HG02571 (cell line): ENCODE data around the gene DNAJB6.

Experiments used
- ATAC-seq: cut with Tn5 transposase; IDR thresholded peaks from one replicate; pipeline ENCODE4 v1.9.1; 2021; ENCODE audit warnings: mild to moderate bottlenecking, moderate library complexity; ENCODE audit not compliant: unreplicated experiment

The DNAJB6 gene

DNA sequence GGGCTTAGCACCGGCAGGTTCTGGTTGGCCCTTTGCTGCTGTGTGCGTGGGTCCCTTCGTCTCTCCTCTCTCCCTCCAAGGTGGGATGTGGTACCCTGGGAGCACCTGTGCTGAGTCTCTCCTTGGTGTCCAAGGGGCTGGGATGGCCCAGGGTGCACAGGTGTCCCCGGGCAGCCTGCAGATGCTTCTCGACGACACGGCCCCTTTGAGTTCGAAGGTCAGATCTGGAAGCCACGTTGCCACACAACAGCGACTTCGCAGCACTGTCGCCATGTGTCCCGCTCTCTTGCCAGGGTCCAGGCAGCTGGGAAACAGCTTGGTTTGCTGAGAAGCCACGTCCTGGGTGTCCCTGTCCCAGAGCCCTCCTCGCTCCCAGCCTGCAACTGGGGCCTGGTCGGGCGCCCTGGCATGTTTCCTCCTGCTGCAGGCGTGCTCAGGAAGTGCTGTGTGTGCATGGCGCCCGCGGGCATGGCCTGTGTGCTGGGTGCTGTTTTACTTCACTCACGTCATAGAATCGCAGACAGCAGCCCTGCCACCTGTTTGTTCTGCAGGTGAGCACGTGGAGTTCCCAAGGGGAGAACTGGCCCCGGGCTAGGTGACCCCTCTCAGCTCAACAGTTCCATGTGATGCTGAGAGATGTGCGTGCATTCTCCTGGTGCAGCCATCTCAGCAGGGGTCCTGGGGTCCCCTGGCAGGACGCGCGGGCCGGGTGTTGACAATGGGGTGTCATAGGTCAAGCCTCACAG is 70.9 kb downstream of the DNAJB6 start:
- ATAC-seq = no peak

DNA sequence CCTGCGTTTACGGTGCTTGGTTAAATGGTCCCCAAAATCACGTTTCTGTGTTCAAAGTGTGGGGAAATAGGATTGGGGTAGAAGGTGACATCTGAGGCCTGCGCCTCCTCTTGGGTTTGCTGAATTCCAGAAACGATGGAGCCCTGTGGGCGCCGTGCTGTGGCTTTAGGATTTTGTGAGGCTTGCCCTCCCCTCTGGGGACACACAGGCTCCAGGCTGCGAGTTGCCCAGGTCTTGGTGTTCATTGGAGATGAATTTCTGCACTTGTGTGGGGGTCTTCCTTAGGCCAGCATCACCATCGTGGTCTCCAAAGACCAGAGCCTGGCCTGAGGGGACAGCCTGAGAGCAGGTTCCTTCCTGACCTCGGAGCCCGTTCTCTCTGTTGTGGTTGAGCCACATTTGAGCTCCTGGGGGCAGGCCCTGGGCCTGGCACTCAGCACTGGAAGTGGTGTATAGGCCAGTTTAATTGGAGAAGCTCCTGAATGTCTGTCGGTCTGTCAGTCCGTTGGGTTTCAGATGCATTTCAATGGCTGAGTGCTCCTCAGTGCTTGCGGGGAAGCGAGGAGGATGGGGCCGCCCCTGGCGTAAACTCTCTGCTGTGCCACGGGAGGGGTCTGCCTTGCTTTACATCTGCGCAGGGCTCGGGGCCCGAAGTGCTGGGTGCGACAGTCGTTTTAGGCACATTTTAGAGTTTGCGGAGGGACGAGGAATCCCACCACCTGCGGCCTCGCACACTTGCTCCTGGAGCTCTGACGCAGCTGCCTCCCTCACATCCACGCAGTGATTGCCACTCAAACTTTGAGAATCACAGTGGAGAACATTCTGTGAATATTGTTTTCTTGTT is 71.7 kb downstream of the DNAJB6 start:
- ATAC-seq = no peak

DNA sequence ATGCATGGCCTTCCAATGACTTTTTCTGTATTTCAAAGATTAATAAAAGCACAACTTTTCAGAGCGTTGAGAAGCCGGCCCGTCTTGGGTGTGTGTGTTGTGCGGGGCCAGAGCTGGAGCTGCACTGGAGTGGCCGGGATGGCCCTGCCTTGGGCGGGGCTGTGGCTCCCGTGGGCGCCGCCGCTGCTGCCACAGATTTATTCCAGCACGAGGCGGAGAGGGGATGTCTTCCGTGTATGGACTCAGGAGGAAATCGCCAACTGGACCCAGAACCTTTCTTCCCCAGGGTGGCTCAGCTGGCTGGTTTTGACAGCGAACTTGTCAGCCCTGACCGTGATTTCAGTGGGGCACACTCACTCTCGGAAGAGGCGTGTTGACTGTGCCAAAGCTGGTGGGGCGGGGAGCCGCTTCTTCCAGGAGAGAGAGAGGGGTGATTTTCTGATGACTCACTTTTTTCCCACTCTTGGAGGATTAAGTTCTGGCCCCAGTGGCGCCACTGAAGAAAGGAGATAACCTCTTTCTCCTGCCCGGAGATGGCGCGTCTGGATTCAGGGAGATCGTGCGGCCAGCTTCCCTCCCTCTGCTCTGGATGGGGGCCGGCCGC is 72.4 kb downstream of the DNAJB6 start:
- ATAC-seq = no peak

DNA sequence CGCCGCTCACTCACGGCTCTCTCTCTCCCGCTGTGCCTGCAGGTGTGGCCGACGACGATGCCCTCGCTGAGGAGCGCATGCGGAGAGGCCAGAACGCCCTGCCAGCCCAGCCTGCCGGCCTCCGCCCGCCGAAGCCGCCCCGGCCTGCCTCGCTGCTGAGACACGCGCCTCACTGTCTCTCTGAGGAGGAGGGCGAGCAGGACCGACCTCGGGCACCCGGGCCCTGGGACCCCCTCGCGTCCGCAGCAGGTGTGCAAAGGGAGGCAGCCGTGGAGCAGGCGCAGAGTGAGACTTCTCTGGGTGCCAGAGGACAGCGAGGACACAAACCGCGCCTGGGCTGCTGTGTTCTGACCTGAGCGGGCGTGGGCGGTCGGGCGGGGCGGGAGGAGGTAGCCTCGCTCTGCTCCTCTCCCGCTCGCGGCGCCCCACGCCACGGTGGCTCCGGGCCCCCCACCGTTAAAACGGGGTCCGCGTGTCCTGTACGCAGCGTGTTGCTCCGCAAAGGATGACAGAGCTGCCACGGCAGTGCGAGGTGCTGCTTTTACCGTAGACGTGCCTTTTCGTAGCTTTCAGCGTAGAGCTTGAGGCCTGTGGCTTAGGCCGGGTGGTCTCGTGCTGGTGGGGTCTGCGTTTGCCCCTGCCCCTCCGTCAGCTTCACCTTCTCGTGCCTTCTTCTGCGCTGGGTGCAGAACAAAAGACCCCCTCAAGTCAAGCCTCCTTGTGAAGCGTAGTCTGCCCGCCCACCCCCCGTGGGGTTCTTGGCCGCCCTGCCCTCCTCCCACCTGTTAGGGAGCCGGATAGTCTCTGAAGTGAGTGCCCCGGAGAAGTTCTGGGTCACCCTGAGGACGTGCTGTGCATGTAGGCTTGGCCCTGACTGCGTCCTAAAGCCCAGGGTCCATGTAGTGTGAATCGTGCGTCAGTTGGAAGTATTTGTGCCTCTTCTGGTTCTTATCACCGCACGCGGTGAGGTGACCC is 73.2 kb downstream of the DNAJB6 start:
- no peak for ATAC-seq

DNA sequence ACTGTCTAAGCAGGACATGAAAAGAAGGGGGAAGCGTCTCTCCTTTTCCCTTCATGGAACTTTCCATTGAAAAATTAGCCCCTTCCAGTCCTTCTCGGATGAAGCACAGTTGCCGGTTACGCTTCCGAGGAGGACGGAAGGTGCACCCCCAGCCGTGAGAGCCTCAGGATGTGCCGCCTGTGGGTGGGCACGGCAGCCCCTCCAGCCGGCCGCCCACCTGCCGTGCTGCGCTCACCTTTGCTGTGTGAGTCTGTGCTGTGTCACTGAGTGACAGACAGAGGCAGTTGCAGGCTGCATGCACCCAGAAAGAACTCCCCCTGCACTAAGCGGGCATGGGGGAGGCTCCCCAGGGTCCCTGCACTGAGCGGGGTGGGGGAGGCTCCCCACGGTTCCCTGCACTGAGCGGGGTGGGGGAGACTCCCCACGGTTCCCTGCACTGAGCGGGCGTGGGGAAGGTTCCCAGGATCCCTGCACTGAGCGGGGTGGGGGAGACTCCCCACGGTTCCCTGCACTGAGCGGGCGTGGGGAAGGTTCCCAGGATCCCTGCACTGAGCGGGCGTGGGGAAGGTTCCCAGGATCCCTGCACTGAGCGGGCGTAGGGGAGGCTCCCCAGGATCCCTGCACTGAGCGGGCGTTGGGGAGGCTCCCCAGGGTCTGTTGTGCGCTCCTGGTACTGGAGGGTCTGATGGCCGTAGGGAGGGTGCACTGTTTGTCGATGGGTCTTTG is 74.2 kb downstream of the DNAJB6 start:
- no peak for ATAC-seq

DNA sequence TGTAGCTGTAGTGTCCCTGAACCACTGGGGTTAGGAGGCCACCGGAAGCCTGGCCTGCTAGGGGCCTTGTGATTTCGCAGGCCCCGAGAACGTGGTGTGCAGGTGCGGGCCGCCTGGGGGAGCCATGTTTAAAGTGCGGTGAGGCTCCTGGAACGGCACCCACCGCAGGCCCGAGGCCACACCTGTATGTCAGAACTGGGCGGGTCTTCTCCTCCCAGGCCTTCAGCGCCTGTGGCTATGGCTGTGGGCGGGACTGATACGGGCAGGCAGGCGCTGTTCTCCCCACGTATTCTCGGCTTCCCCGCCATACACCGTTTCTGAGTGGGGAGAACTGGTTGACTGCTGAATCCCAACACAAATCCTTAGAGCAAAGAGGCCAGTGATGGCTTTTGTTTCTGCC is 74.8 kb downstream of the DNAJB6 start:
- ATAC-seq = no peak

DNA sequence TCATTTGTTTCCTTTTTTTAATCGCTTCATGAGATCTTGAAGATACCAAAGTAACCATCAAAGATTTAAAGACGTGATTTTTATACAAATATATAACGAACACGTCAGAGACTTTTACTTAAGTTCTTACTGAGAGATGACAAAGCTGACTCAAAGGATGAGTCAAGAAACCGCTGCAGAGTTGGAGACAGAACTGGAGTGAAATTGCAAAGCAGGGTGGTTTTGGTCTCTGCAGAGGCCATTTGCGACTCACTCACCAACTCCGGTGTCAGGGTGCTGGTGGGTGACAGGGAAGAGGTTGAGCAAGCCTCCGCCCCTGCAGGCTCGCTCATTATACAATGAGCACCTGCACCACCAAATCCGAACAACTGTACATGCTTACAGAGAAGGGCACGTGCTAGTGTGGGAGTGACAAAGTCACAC is 75.2 kb downstream of the DNAJB6 start:
- no peak for ATAC-seq

DNA sequence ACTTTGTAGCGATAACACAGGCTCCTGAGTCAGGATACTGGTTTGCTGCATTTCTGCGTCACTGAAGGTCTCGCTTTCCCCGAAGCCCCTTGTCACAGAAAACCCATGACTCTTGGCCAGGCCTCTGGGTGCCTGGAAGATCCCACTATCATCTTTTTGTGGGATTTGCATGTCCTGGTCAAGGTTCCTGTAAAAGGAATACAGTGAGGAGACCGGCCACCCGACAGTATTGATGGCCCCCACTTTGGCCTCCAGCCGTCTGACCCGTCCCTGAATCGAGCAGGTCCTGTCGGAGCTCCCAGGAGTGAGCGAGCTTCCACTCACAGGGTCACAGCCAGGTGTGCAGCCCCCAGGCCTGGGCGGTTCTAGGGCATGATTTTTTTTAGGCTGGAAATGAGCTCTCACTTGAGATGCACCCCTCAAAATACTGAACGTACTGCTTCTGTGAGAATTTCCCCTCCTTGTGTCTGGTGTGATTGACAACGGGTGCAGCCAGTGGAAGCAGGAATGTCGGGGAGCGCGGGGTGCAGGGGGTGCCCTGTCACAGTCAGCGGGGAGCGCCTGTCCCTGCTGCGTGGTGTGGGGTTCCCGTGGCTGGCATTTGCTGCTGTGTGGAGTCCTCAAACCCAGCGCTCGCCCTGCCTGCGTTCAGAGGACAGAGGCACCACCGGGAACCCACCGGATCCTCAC is 75.8 kb downstream of the DNAJB6 start:
- no peak for ATAC-seq

DNA sequence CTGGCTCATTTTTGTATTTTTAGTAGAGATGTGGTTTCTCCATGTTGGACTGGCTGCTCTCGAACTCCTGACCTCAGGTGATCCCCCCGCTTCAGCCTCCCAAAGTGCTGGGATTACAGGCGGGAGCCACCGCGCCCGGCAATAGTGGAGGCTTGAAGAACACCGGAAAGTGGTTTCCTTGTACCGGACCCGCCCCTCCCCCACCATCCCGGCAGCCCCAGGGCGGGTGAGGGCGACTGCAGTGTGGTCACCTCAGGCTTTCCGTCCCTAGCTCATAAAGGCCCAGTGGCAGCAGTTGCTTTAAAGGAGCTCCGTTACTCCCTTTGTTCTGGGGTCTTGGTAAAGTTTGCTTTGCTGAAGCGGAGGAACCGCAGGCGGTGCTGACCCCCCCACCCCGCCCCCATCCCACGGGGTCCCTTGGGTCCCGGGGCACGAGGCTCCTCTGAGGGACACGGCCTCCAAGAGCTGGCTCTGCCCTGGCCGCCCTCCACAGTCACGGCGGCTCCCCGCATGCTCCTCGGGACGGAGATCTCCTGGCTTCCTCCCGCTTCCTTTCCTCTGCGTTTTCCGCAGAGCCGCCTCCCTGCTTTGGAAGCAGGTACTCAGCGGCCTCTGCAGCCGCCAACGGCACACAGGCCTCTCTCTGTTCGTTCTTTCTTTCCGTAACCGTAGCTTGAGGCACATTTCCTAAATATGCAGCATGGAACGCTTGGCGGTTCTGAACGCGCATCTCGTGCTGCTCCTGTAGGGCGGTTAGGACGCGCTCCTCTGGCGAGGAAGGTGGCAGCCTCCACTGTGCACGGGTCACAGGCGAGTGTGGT is 77.3 kb downstream of the DNAJB6 start:
- ATAC-seq = no peak

DNA sequence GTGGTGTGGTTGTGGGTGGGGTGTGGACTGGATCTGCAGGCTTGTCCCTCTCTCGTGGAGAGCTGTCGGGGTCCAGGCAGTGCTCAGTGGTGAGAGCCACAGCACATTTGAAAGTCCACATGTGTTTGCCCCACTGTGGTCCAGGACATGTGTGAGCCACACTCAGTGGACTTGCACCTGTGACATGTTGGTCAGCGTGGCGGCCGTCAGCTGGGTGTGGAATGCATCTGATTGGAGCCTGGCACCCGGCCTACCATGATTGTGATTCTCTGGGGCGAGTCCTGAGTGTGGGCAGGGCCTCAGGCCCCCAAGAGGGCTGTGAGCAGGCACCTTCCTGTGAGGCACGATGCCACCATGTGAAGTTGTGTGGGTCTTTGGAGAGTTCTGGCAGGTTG is 77.9 kb downstream of the DNAJB6 start:
- ATAC-seq = no peak

DNA sequence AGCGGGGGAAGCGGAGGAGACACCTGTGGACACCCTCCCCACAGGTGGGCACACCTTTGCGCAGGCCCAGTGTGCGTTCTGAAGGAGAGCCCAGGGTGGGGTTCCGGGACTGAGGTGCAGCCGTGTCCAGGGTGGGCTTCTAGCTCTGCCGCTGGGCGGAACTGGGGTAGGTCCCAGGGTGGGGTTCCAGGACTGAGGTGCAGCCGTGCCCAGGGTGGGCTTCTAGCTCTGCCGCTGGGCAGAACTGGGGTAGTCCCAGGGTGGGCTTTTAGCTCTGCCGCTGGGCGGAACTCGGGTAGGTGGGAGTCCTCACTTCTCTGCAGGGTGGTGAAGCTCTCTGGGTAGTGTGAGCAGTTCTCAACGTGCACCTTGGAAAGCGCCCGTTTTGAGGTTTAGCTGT is 78.7 kb downstream of the DNAJB6 start:
- no peak for ATAC-seq

DNA sequence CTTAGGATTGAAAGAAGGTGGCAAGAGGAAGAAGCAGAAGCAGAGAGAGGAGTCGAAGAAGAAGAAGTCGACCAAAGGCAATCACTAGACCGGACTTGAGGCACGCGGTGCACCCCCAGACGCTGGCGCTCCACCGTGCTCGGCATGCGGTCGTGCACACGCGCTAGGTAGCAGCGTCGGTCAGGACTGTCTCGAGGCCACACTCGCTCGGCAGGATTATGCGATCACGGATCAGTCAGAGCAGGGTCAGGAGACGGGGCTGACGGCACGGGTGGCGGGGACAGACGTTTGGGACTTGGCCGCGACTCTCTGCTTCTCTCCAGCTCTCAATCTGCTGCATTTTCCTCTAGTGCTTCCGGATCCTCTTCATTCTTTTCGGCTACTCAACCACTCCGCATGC is 79.2 kb downstream of the DNAJB6 start:
- ATAC-seq = no peak

DNA sequence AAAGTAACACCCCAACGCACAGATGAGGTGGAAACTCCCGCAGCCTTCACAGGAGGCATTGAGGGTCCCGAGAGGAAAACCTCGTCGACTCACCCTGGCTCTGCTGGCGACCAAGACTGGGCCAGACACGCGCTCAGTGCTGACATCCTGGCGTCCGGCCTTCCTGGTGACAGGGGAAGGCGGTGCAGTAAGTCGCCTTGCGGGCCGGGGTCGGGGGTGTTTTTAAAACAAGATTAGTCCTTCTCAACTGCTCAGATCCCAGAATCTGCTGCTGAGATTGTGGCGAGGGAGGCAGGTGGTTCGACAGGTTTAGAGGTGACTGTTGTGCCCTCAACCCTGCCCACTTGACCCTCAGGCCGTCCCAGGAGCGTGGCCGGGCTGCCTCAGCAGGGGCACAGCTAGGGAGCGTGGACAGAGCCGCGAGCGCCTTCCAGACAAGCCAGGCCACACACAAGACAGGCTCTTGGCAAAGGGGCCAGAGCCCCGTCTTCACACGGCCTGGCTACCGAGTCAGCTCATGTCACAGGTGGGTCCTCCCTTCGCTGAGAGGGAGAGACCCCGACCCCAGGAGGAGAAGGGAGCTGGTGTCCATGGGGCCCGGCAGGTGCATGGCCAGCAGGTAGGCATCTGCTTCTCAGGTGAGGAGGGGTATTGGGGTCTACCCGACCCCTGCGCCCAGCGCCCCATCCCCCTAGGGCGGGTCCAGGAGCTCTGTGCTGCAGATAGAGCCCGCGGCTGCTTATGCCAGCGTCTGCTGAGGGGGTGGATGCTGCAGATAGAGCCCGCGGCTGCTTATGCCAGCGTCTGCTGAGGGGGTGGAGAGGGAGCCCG is 81.6 kb downstream of the DNAJB6 start:
- no peak for ATAC-seq

DNA sequence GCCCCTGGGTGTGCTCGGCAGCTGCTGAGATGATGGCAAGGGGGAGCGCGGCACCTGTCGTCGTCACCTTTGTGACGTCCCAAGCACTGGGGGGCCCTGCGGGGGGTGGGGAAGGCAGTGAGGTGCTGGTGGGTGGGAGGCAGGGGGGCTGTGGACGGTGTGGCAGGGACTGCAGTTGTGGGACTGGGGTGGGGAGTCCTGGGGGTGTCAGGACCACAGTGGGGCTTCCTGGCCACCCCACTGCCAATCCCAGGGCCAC is 82.2 kb downstream of the DNAJB6 start:
- no peak for ATAC-seq

DNA sequence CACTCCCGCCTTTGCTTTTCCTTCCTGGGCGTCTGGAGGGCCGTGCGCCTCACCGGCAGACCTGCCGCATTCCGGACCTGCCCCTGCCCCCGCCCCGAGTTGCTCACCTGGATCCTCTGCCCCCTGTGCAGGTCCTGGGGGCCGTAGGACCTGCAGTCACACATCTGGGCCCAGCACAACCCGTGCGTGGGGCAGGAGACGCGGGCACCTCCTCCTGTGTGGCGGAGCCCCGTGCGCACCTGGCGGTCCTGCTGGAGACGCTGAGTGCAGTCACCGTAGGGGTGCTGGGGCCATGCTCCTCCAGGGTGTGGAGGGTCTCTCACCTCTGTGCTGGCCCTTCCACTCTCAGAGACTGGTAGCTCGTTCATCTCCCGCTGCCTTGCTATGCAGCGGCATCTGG is 85.5 kb downstream of the DNAJB6 start:
- no peak for ATAC-seq

DNA sequence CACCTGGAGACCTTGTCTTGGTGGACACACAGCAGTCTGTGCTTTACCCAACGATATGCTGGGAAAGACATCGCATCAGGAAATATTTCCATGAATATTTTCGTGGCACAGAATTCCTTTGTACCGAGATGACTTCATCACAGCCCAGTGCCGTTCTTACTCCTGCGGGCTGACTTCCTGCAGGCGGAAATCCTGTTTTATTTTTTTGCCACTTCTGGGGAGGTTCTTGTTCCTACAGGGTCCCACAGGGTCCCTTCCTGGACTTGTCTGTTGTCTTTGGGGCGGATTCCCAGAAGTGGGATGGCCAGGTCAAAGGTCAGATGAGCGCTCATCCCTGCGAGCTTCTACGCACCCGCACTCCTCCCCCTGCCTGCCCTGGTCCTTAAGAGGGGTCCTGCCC is 86.5 kb downstream of the DNAJB6 start:
- ATAC-seq = no peak

DNA sequence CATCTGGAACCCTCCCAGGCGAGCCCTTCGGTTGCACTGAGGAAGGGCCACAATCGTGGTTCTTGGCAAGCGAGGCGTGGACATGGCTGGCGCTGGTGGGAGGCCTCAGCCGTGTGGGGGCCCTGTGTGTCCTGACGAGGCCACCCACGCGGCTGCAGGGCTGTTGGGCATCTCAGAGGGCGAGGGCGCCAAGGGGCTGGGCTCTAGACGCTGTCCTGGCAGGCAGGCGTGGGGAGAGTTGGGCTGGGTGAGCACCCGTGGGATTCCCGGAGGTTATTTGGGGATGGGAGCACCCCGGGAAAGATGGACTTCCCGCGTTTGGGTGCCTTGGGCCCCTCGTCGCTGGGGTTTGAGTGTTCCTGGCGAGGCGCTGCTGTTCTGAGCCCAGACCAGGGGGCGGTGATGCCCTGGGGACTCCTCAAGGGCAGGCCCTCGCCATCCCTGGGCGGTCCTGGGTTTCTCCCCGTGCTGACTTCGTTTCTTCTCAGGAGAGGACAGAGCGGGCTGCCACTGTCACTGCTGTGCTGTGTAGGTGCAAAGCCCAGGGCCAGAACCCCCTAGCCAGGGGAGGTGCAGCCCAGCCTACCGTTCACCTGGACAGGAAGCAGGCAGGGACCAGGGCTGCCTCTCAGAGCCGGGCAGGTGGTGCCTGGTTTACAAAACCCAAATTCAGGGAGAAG is 87.2 kb downstream of the DNAJB6 start:
- ATAC-seq = no peak
